ENCODE results near the gene ROR1. TPM values are rescaled to one million over a fixed set of nuclear protein-coding genes. Genes with fewer than 3 reads are reported as not detected.

The ROR1 gene
- total and polyA plus RNA-seq, 2 donors (not counting 1 experiment from before 2014, with no cell fraction given) = 14.5 to 16.5 TPM

- no peak overlapping the region for H3K9ac ChIP-seq (ENCODE audit: insufficient read depth, low read length)
- no peak overlapping the region for H2AFZ ChIP-seq (ENCODE audit: low read length)
- TF ChIP-seq CTCF (conservative IDR thresholded peaks at IDR 0.05 in 1 of 2, IDR thresholded peaks at IDR 0.05 in 1 of 2; ENCODE audit: low read depth in 1 of 2, low read length in 2 of 2) (no peak), EZH2 (IDR thresholded peaks at IDR 0.05; ENCODE audit: low read length, missing control alignments) (no peak)
- no peaks in the 10 kb centered on the region for H3K4me1 ChIP-seq (ENCODE audit: control insufficient read depth, extremely low read depth, insufficient read depth, low read length)
- no peaks in the 10 kb centered on the region for H3K79me2 ChIP-seq (ENCODE audit: control insufficient read depth, insufficient read depth, low read length)
- H3K27me3 ChIP-seq (ENCODE audit: control insufficient read depth, insufficient read depth, low read length) = no peaks in the 10 kb centered on the region
- no peak for DNase-seq (ENCODE audit: low read depth in 2 of 2)
- no peak overlapping the region for H3K4me3 ChIP-seq (replicated peaks in 1 of 4; ENCODE audit: control extremely low read depth in 1 of 4, insufficient read depth in 1 of 4, low read depth in 3 of 4, low read length in 4 of 4)
- H3K36me3 ChIP-seq (ENCODE audit: control insufficient read depth, insufficient read depth, low read length) = no peaks in the 10 kb centered on the region
- no peak overlapping the region for H3K4me2 ChIP-seq (ENCODE audit: extremely low read depth, insufficient read depth, low read length)
- no peaks in the 10 kb centered on the region for H4K20me1 ChIP-seq (ENCODE audit: control insufficient read depth, extremely low read depth, insufficient read depth, low read length)
- no peaks in the 10 kb centered on the region for H3K9me3 ChIP-seq (ENCODE audit: control insufficient read depth, insufficient read depth, low read depth, low read length)
- no peak overlapping the region for H3K27ac ChIP-seq (ENCODE audit: insufficient read depth, low read length)
Measured at GRCh38 chr1:64095832-64096231, 322.0 kb downstream of the ROR1 start.

GRCh38 chr1:64097859-64098258, 324.0 kb downstream of the ROR1 start:
- H3K4me2 ChIP-seq (ENCODE audit: extremely low read depth, insufficient read depth, low read length) = no peak overlapping the region
- no peaks in the 10 kb centered on the region for H3K27me3 ChIP-seq (ENCODE audit: control insufficient read depth, insufficient read depth, low read length)
- no peak for DNase-seq (ENCODE audit: low read depth in 2 of 2)
- H4K20me1 ChIP-seq (ENCODE audit: control insufficient read depth, extremely low read depth, insufficient read depth, low read length) = no peaks in the 10 kb centered on the region
- no peaks in the 10 kb centered on the region for H3K4me1 ChIP-seq (ENCODE audit: control insufficient read depth, extremely low read depth, insufficient read depth, low read length)
- TF ChIP-seq EZH2 (IDR thresholded peaks at IDR 0.05; ENCODE audit: low read length, missing control alignments) (no peak), CTCF (conservative IDR thresholded peaks at IDR 0.05 in 1 of 2, IDR thresholded peaks at IDR 0.05 in 1 of 2; ENCODE audit: low read depth in 1 of 2, low read length in 2 of 2) (no peak)
- H3K79me2 ChIP-seq (ENCODE audit: control insufficient read depth, insufficient read depth, low read length) = no peaks in the 10 kb centered on the region
- no peak overlapping the region for H3K9ac ChIP-seq (ENCODE audit: insufficient read depth, low read length)
- no peak overlapping the region for H3K27ac ChIP-seq (ENCODE audit: insufficient read depth, low read length)
- no peak overlapping the region for H2AFZ ChIP-seq (ENCODE audit: low read length)
- H3K36me3 ChIP-seq (ENCODE audit: control insufficient read depth, insufficient read depth, low read length) = no peaks in the 10 kb centered on the region
- H3K9me3 ChIP-seq (ENCODE audit: control insufficient read depth, insufficient read depth, low read depth, low read length) = no peaks in the 10 kb centered on the region
- no peak overlapping the region for H3K4me3 ChIP-seq (replicated peaks in 1 of 4; ENCODE audit: control extremely low read depth in 1 of 4, insufficient read depth in 1 of 4, low read depth in 3 of 4, low read length in 4 of 4)

GRCh38 chr1:64098436-64098835, 324.6 kb downstream of the ROR1 start:
- Histone ChIP-seq H3K4me1 (ENCODE audit: control insufficient read depth, extremely low read depth, insufficient read depth, low read length) (no peaks in the 10 kb centered on the region), H3K27me3 (ENCODE audit: control insufficient read depth, insufficient read depth, low read length) (no peaks in the 10 kb centered on the region), H4K20me1 (ENCODE audit: control insufficient read depth, extremely low read depth, insufficient read depth, low read length) (no peaks in the 10 kb centered on the region), H3K27ac (ENCODE audit: insufficient read depth, low read length) (no peak overlapping the region), H3K4me2 (ENCODE audit: extremely low read depth, insufficient read depth, low read length) (no peak overlapping the region), H3K36me3 (ENCODE audit: control insufficient read depth, insufficient read depth, low read length) (no peaks in the 10 kb centered on the region), H3K9ac (ENCODE audit: insufficient read depth, low read length) (no peak overlapping the region), H3K79me2 (ENCODE audit: control insufficient read depth, insufficient read depth, low read length) (no peaks in the 10 kb centered on the region), H3K4me3 (replicated peaks in 1 of 4; ENCODE audit: control extremely low read depth in 1 of 4, insufficient read depth in 1 of 4, low read depth in 3 of 4, low read length in 4 of 4) (no peak overlapping the region), H3K9me3 (ENCODE audit: control insufficient read depth, insufficient read depth, low read depth, low read length) (no peaks in the 10 kb centered on the region), H2AFZ (ENCODE audit: low read length) (no peak overlapping the region)
- TF ChIP-seq EZH2 (IDR thresholded peaks at IDR 0.05; ENCODE audit: low read length, missing control alignments) = no peak
- no peak for TF ChIP-seq CTCF (conservative IDR thresholded peaks at IDR 0.05 in 1 of 2, IDR thresholded peaks at IDR 0.05 in 1 of 2; ENCODE audit: low read depth in 1 of 2, low read length in 2 of 2)
- DNase-seq (ENCODE audit: low read depth in 2 of 2) = no peak
